NCI-H345 treated with DMSO at 0.1 percent for 48 hours (cell line): Measurements from ENCODE around the gene TMEM59.

Source experiments
- DNase-seq: peaks from one replicate; lab custom pipeline; 2025; ENCODE audit not compliant: unreplicated experiment; lab: John Stamatoyannopoulos, UW

Gene TMEM59

DNA sequence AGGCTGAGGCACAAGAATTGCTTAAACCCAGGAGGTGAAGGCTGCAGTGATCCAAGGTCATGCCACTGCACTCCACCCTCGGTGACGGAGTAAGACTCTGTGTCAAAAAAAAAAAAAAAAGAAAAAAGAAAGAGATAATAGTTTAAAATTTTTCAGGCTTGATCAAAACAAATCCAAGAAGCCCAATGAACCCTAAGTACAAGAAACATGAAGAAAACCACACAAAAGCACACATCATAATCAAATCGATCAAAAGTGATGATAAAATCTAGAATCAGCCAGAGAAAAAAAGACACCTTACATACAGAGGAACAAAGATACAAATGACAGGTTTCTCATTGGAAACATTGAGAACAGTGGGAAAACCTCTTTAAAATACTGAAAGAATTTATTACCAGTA is 66.5 kb downstream of the TMEM59 start:
- no peak for DNase-seq

GRCh38 chr1:53984726-53985125 is 68.3 kb downstream of the TMEM59 start:
- no peak for DNase-seq

DNA sequence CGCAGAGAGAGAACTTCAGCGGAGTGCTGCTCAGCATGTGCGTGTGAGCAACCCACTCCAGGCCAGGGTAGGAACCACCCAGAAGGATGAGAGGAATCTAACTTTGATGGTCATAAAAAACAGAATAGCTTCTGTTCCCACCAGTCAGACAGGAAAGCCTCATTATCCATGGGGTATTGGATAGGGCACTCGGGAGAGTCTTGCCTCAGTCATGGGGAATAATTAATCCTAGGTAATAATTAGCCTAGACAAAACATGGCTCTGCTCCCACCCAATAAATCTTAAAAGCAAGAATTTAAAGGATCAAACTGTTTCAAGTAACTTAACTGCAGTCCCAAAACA is 70.3 kb downstream of the TMEM59 start:
- DNase-seq: no peak

DNA sequence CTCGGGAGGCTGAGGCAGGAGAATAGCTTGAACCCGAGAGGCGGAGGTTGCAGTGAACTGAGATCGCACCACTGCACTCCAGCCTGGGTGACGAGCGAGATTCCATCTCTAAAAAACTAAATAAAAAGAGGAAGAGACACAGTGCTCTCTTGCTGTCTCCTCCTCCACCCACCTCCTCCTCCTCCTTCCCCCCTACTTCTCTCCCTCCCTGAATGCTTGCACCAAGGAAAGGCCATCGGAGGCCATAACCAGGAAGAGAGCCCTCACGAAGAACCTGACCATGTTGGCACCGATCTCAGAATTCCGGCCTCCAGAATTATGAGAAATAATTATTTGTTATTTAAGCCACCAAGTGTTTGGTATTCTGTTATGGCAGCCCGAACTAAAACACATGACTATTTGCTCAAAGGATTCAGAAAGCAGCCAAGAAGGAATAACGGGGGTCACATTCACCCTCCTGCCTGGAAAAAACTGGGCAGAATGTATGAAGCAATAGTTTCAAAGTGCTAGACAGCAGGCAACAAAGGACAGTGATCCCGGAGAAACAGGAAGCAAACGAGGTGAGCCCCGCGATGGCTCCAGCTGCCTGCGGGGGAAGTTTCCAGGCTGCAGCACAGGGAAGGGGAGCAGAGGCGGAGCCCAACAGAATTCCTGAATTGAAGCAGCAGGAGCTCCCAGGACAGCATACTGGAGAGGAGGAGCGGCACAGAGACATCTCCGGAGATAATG is 70.8 kb downstream of the TMEM59 start:
- DNase-seq: no peak

- DNase-seq: no peak
Observed at GRCh38 chr1:53981220-53981619, 71.8 kb downstream of the TMEM59 start.

- DNase-seq: no peak
Observed at GRCh38 chr1:53979712-53980450, 73.1 kb downstream of the TMEM59 start.
